HepG2 (cell line): ENCODE results near the gene CLIC5. TPM values are rescaled to one million over a fixed set of nuclear protein-coding genes. Genes with fewer than 3 reads are reported as not detected.

ENCODE experiments used
- ATAC-seq: fragments of 200-7000 bp; cut with Tn5 transposase; 3 replicates; pipeline ENCODE4 v1.9.1; 2020; ENCODE audit warnings: mild to moderate bottlenecking, moderate library complexity
- BruUV-seq: library from RNA; stranded (reverse); fragments of 400-500 nt; replicated peaks from 2 replicates; lab custom pipeline; 2021; lab: Mats Ljungman, UMichigan
- CTCF ChIA-PET: fragments of 300-600 bp; formaldehyde crosslinking; extraction: SDS; loops from one replicate; lab custom pipeline; 2021; ENCODE audit warnings: low total read pairs, inconsistent platforms, low intra/inter-chr PET ratio; lab: Yijun Ruan, JAX
- POLR2A ChIA-PET: fragments of 350-600 bp; sonication (Branson Sonifier 250); formaldehyde crosslinking; loops from one replicate; lab custom pipeline; 2020; ENCODE audit warnings: antibody characterized with exemption, inconsistent platforms; lab: Yijun Ruan, JAX
- DNase-seq: peaks from one replicate; pipeline ENCODE4 v3.0.0-alpha.2; 2015; ENCODE audit warnings: low spot score
- FAIRE-seq: peaks from 3 replicates; lab custom pipeline; 2011; peaks lifted over from hg19 to GRCh38; lab: Jason Lieb, UNC
- H2AFZ ChIP-seq: one replicate; pipeline ENCODE4 v1.6.1; 2011; ENCODE audit warnings: low read length, inconsistent platforms
- H3K27ac ChIP-seq: fragments of 300-600 bp; 3 replicates; pipeline ENCODE4 v1.8.0; 2011; ENCODE audit warnings: mixed run types, mild to moderate bottlenecking, mixed read lengths, low read length, inconsistent platforms; ENCODE audit not compliant: insufficient read depth; ENCODE audit errors: extremely low read length
- H3K27me3 ChIP-seq, 2 experiments: fragments of 200-600 bp in 1 of 2; 2 replicates in 1 of 2; 3 replicates in 1 of 2; pipeline versions ENCODE4 v1.6.0 to v1.8.0; 2011; ENCODE audit warnings: low read length in 2 of 2, mild to moderate bottlenecking in 2 of 2, moderate library complexity in 2 of 2, inconsistent platforms in 1 of 2; ENCODE audit not compliant: insufficient read depth in 2 of 2, control insufficient read depth in 1 of 2
- H3K36me3 ChIP-seq, 2 experiments: fragments of 200-600 bp in 1 of 2; replicated peaks in 1 of 2; 2 replicates in 1 of 2; 3 replicates in 1 of 2; pipeline versions ENCODE4 v1.5.1 to v1.8.0; 2011; ENCODE audit warnings: low read length in 2 of 2, inconsistent platforms in 1 of 2; ENCODE audit not compliant: insufficient read depth in 2 of 2, control insufficient read depth in 1 of 2
- H3K4me1 ChIP-seq: 2 replicates; pipeline ENCODE4 v1.5.1; 2012; ENCODE audit warnings: low read length, inconsistent platforms; ENCODE audit not compliant: insufficient read depth
- H3K4me2 ChIP-seq: 2 replicates; pipeline ENCODE4 v1.6.0; 2011; ENCODE audit warnings: low read depth, low read length, inconsistent platforms
- H3K4me3 ChIP-seq, 3 experiments: fragments of 200-600 bp in 1 of 3; sonication (generic), shearing (Covaris generic) in 1 of 3; replicated peaks in 1 of 3; 2 replicates each; pipeline ENCODE4 v1.5.1; 2011 to 2016; ENCODE audit warnings: low read length in 3 of 3, inconsistent platforms in 2 of 3, low read depth in 2 of 3, mild to moderate bottlenecking in 2 of 3, control low read depth in 1 of 3, mixed read lengths in 1 of 3; ENCODE audit not compliant: insufficient read depth in 1 of 3
- H3K79me2 ChIP-seq: one replicate; pipeline ENCODE4 v1.6.1; 2011; ENCODE audit warnings: low read length, inconsistent platforms; ENCODE audit not compliant: insufficient read depth
- H3K9ac ChIP-seq: 2 replicates; pipeline ENCODE4 v1.6.0; 2011; ENCODE audit warnings: mild to moderate bottlenecking, low read depth, low read length, inconsistent platforms; ENCODE audit not compliant: insufficient read depth
- H3K9me3 ChIP-seq: 2 replicates; pipeline ENCODE4 v1.5.1; 2012; ENCODE audit warnings: mild to moderate bottlenecking, low read length
- H4K20me1 ChIP-seq: 2 replicates; pipeline ENCODE4 v1.6.0; 2011; ENCODE audit warnings: inconsistent platforms, mild to moderate bottlenecking, low read length, moderate library complexity; ENCODE audit not compliant: insufficient read depth
- GABPB1 ChIP-seq: IDR thresholded peaks from 2 replicates; pipeline ENCODE4 v1.6.1; 2016; ENCODE audit warnings: mild to moderate bottlenecking, missing genetic modification reagents, moderate library complexity, missing compliant biosample characterization
- JUNB ChIP-seq: sonication (generic); formaldehyde crosslinking; IDR thresholded peaks from 2 replicates; pipeline ENCODE4 v1.8.0; 2022; ENCODE audit warnings: missing genetic modification reagents, mild to moderate bottlenecking, borderline replicate concordance
- KAT8 ChIP-seq: IDR thresholded peaks from 2 replicates; pipeline ENCODE4 v1.6.1; 2016; ENCODE audit warnings: missing genetic modification reagents, missing compliant biosample characterization
- MXI1 ChIP-seq: IDR thresholded peaks from 3 replicates; pipeline ENCODE4 v1.6.1; 2012; ENCODE audit warnings: low read depth, low read length, inconsistent platforms, borderline replicate concordance
- NCOA2 ChIP-seq: sonication (generic); formaldehyde crosslinking; IDR thresholded peaks from 2 replicates; pipeline ENCODE4 v1.8.0; 2022; ENCODE audit warnings: inconsistent platforms
- NFYC ChIP-seq: IDR thresholded peaks from 2 replicates; pipeline ENCODE4 v1.6.1; 2016; ENCODE audit warnings: missing genetic modification reagents, missing compliant biosample characterization
- PAWR ChIP-seq: sonication (generic); formaldehyde crosslinking; IDR thresholded peaks from 2 replicates; pipeline ENCODE4 v1.4.0; 2020; ENCODE audit warnings: missing genetic modification reagents, mild to moderate bottlenecking, borderline replicate concordance
- PAX8 ChIP-seq: sonication (generic); formaldehyde crosslinking; IDR thresholded peaks from 2 replicates; pipeline ENCODE4 v1.8.0; 2022; ENCODE audit warnings: mild to moderate bottlenecking, missing genetic modification reagents, borderline replicate concordance
- POLR2G ChIP-seq: fragments of 200-400 bp; formaldehyde crosslinking; IDR thresholded peaks from 2 replicates; pipeline ENCODE4 v1.6.1; 2018; ENCODE audit warnings: mild to moderate bottlenecking, low read depth, low read length, moderate library complexity
- PRPF4 ChIP-seq: fragments of 200-400 bp; formaldehyde crosslinking; IDR thresholded peaks from 2 replicates; pipeline ENCODE4 v1.6.1; 2016; ENCODE audit warnings: low read length, low read depth; ENCODE audit not compliant: poor library complexity, severe bottlenecking
- SMC3 ChIP-seq: IDR thresholded peaks from 2 replicates; pipeline ENCODE4 v1.6.1; 2011; ENCODE audit warnings: low read length, improper control_type of control experiment
- ZBTB3 ChIP-seq: sonication (generic); formaldehyde crosslinking; IDR thresholded peaks from 2 replicates; pipeline ENCODE4 v1.4.0; 2020; ENCODE audit warnings: low read depth, mild to moderate bottlenecking, moderate library complexity, missing genetic modification reagents, borderline replicate concordance
- ZNF282 ChIP-seq: fragments of 450-650 bp; IDR thresholded peaks from 2 replicates; pipeline ENCODE4 v1.6.1; 2018; ENCODE audit not compliant: partially characterized antibody
- ZNF550 ChIP-seq: sonication (generic); formaldehyde crosslinking; IDR thresholded peaks from 2 replicates; pipeline ENCODE4 v1.4.0; 2020; ENCODE audit warnings: mild to moderate bottlenecking, missing genetic modification reagents, borderline replicate concordance
- WGBS: methylation state at CpG from one replicate; pipeline ENCODE4 v1.1.6; 2017; ENCODE audit warnings: low lambda C conversion rate; 5-methylcytosine and 5-hydroxymethylcytosine counted together
- in situ Hi-C: cut with HindIII; loops from 2 replicates; pipeline ENCODE4 v1.10.0; 2017; ENCODE audit warnings: low pct_unique_long_range_greater_than_20kb; ENCODE audit not compliant: extremely low pct_ligation_motif_present
- intact Hi-C: fragments of 100-400 bp; cut with micrococcal nuclease; formaldehyde crosslinking; loops from one replicate; pipeline ENCODE4 v1.10.0; 2022; ENCODE audit not compliant: unreplicated experiment
- polyA plus RNA-seq, 8 experiments: library from polyadenylated mRNA; depleted of rRNA in 3 of 8; stranded (reverse) in 7 of 8; unstranded in 1 of 8; fragments of >200 nt; fragmentation: Illumina TruSeq in 4 of 8; extraction: Trizol in 4 of 8; gene quantifications; 2 replicates each; pipeline versions ENCODE4 v1.2.1 to v1.2.3, GENCODE V29; 2011 to 2016; ENCODE audit warnings: low read depth in 4 of 8, missing spikeins in 1 of 8, mixed read lengths in 1 of 8; ENCODE audit not compliant: insufficient read depth in 1 of 8
- total RNA-seq, 5 experiments: library from RNA; depleted of rRNA; stranded (reverse); fragments of >200 nt; fragmentation: Illumina TruSeq; extraction: Trizol; gene quantifications; 2 replicates each; pipeline ENCODE4 v1.2.3, GENCODE V29; 2016; ENCODE audit warnings: low read depth in 1 of 5
- TF ChIP-seq, protein P1 (sequence below): sonication (generic); formaldehyde crosslinking; IDR thresholded peaks from 2 replicates; pipeline ENCODE4 v1.5.1; 2020; ENCODE audit warnings: mild to moderate bottlenecking, missing genetic modification reagents, moderate library complexity
- TF ChIP-seq, protein P2 (sequence below): IDR thresholded peaks from 2 replicates; pipeline ENCODE4 v1.6.1; 2016
- TF ChIP-seq, protein P3 (sequence below): fragments of 450-650 bp; IDR thresholded peaks from 2 replicates; pipeline ENCODE4 v1.6.1; 2017

The CLIC5 gene
- total and polyA plus RNA-seq, 2 of the 13 experiments (the other 11 are each of a cell fraction or from before 2014, with no cell fraction given), result not detected

DNA sequence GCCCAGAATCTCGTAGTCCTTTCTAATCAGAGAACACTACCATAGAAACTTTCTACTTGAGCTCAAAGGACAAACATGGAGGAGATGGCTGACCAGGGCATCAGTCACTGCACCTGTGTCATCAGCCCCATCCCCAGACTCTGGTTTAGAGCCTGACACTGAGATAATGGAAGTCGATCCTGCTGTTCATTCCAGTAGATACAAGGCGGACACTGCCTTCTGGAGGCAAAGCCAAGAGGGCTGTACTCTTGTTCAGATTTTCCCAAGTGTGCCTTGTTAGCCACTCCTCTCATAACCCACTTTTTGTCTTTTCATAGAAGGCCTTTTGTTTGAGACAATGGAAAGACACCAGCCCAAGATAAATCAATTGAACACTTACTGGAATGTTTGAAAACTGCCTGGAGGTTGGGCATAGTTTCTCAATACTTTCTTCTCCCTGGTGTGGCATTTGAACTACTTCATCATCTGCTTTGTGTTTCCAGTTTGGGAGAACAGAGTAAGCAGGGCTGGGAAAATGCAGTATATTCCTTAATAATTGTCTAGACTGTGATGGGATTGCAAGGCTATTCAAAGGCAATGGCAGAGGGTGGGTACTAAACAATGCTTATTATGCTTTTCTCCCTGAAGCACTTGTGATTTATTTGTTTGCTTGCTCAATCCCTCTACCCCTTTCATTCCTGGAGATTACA lies 99.7 kb downstream of the CLIC5 start (continued):
- TF ChIP-seq, protein P1, sequence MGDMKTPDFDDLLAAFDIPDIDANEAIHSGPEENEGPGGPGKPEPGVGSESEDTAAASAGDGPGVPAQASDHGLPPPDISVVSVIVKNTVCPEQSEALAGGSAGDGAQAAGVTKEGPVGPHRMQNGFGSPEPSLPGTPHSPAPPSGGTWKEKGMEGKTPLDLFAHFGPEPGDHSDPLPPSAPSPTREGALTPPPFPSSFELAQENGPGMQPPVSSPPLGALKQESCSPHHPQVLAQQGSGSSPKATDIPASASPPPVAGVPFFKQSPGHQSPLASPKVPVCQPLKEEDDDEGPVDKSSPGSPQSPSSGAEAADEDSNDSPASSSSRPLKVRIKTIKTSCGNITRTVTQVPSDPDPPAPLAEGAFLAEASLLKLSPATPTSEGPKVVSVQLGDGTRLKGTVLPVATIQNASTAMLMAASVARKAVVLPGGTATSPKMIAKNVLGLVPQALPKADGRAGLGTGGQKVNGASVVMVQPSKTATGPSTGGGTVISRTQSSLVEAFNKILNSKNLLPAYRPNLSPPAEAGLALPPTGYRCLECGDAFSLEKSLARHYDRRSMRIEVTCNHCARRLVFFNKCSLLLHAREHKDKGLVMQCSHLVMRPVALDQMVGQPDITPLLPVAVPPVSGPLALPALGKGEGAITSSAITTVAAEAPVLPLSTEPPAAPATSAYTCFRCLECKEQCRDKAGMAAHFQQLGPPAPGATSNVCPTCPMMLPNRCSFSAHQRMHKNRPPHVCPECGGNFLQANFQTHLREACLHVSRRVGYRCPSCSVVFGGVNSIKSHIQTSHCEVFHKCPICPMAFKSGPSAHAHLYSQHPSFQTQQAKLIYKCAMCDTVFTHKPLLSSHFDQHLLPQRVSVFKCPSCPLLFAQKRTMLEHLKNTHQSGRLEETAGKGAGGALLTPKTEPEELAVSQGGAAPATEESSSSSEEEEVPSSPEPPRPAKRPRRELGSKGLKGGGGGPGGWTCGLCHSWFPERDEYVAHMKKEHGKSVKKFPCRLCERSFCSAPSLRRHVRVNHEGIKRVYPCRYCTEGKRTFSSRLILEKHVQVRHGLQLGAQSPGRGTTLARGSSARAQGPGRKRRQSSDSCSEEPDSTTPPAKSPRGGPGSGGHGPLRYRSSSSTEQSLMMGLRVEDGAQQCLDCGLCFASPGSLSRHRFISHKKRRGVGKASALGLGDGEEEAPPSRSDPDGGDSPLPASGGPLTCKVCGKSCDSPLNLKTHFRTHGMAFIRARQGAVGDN (CRISPR knock-in tag), result no peak
- no peak for TF ChIP-seq NFYC (CRISPR knock-in tag)

DNA sequence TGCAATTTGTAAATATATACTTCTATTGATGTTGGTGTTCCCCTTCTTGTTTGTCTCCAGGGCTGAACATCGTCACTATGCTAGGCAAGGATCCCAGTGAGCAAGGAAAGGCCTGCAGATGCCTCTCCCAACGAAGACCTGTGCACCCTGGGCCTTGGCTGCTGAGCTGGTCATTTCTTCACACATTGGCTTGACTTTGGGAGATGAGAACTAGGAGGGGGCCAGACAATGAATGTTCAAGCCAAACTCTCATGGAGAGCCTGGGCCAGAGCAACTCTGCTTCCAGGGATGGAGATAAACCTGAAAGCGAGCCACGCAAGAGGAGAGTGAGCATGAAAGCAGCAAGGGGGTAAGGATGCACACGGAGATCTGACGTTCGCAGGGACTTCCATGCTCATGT lies 104.0 kb downstream of the CLIC5 start:
- WGBS, result 38% methylated on average over 7 of the region's 7 CpGs
- TF ChIP-seq ZNF550 (CRISPR knock-in tag) (no peak), JUNB (CRISPR knock-in tag) (no peak), KAT8 (CRISPR knock-in tag) (no peak), POLR2G (no peak), PAX8 (CRISPR knock-in tag) (no peak), ZBTB3 (no peak), SMC3 (no peak), PAWR (CRISPR knock-in tag) (no peak), ZNF282 (no peak), MXI1 (no peak), PRPF4 (no peak), NCOA2 (no peak), GABPB1 (CRISPR knock-in tag) (no peak)
- TF ChIP-seq, protein P2, sequence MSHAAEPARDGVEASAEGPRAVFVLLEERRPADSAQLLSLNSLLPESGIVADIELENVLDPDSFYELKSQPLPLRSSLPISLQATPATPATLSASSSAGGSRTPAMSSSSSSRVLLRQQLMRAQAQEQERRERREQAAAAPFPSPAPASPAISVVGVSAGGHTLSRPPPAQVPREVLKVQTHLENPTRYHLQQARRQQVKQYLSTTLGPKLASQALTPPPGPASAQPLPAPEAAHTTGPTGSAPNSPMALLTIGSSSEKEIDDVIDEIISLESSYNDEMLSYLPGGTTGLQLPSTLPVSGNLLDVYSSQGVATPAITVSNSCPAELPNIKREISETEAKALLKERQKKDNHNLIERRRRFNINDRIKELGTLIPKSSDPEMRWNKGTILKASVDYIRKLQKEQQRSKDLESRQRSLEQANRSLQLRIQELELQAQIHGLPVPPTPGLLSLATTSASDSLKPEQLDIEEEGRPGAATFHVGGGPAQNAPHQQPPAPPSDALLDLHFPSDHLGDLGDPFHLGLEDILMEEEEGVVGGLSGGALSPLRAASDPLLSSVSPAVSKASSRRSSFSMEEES (CRISPR knock-in tag), result no peak
- TF ChIP-seq, protein P3, sequence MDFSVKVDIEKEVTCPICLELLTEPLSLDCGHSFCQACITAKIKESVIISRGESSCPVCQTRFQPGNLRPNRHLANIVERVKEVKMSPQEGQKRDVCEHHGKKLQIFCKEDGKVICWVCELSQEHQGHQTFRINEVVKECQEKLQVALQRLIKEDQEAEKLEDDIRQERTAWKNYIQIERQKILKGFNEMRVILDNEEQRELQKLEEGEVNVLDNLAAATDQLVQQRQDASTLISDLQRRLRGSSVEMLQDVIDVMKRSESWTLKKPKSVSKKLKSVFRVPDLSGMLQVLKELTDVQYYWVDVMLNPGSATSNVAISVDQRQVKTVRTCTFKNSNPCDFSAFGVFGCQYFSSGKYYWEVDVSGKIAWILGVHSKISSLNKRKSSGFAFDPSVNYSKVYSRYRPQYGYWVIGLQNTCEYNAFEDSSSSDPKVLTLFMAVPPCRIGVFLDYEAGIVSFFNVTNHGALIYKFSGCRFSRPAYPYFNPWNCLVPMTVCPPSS, result no peak

More for the DNA sequence above, 104.0 kb downstream of the CLIC5 start:
- Histone ChIP-seq H2AFZ (no peak overlapping the region), H3K36me3 (no peaks in the 10 kb centered on the region), H3K4me3 (no peak overlapping the region), H3K4me2 (no peak overlapping the region), H3K9me3 (no peaks in the 10 kb centered on the region), H3K27me3 (no peaks in the 10 kb centered on the region; a peak in 1 of 5 replicates), H3K27ac (no peak overlapping the region), H3K9ac (no peak overlapping the region), H3K4me1 (no peaks in the 10 kb centered on the region), H4K20me1 (no peaks in the 10 kb centered on the region), H3K79me2 (no peaks in the 10 kb centered on the region)
- no TSS peak for BruUV-seq
- DNase-seq (no peak), ATAC-seq (no peak), FAIRE-seq (no peak)
- in situ Hi-C loops, result loop anchor here (25.0 kb wide), 1 partner anchor 1249 kb away; no protein-coding TSS in a partner anchor
- intact Hi-C loops, result no loop called here
- ChIA-PET POLR2A (no interaction called here), CTCF (no interaction called here)
